Liver (tissue), 9 donors: ENCODE data around the gene DAPL1. TPM values are rescaled to one million over a fixed set of nuclear protein-coding genes. Genes with fewer than 3 reads are reported as not detected.

Source experiments
- DNase-seq: peaks from one replicate; pipeline ENCODE4 v3.0.0-alpha.2; 2017; ENCODE audit warnings: low spot score
- H3K27ac ChIP-seq, 2 donors: one replicate each; pipeline ENCODE4 v1.7.0; 2013; ENCODE audit warnings: inconsistent platforms in 2 of 2, low read length in 2 of 2, control low read depth in 1 of 2, low read depth in 1 of 2, mild to moderate bottlenecking in 1 of 2
- H3K27me3 ChIP-seq, 4 donors: one replicate each; pipeline versions ENCODE4 v1.6.1 to v1.7.0; 2013; ENCODE audit warnings: low read length in 3 of 4, inconsistent platforms in 1 of 4, mild to moderate bottlenecking in 1 of 4, moderate library complexity in 1 of 4; ENCODE audit not compliant: control insufficient read depth in 4 of 4, insufficient read depth in 4 of 4
- H3K36me3 ChIP-seq, 4 donors: one replicate each; pipeline versions ENCODE4 v1.6.1 to v1.7.0; 2013; ENCODE audit warnings: low read length in 3 of 4, mild to moderate bottlenecking in 3 of 4, low read depth in 1 of 4, moderate library complexity in 1 of 4; ENCODE audit not compliant: control insufficient read depth in 4 of 4, insufficient read depth in 3 of 4
- H3K4me1 ChIP-seq, 4 donors: one replicate each; pipeline versions ENCODE4 v1.6.1 to v1.7.0; 2013; ENCODE audit warnings: low read length in 3 of 4, mild to moderate bottlenecking in 3 of 4, moderate library complexity in 1 of 4; ENCODE audit not compliant: control insufficient read depth in 4 of 4, insufficient read depth in 4 of 4
- H3K4me3 ChIP-seq, 3 donors: one replicate each; pipeline versions ENCODE4 v1.6.1 to v1.7.0; 2013; ENCODE audit warnings: low read length in 3 of 3, control low read depth in 1 of 3, low read depth in 1 of 3, mild to moderate bottlenecking in 1 of 3
- H3K9ac ChIP-seq, 2 donors: one replicate each; pipeline ENCODE4 v1.7.0; 2013; ENCODE audit warnings: low read length in 2 of 2, mild to moderate bottlenecking in 2 of 2, moderate library complexity in 2 of 2, control low read depth in 1 of 2, low read depth in 1 of 2
- H3K9me3 ChIP-seq, 4 donors: one replicate each; pipeline versions ENCODE4 v1.6.1 to v1.7.0; 2013; ENCODE audit warnings: low read length in 3 of 4; ENCODE audit not compliant: control insufficient read depth in 4 of 4
- EGR1 ChIP-seq, 2 donors: IDR thresholded peaks; 2 replicates each; pipeline ENCODE4 v1.6.1; 2016 to 2018; ENCODE audit warnings: antibody characterized with exemption in 2 of 2, low read depth in 2 of 2
- FOXA1 ChIP-seq: IDR thresholded peaks from 2 replicates; pipeline ENCODE4 v1.6.1; 2016; ENCODE audit warnings: antibody characterized with exemption
- FOXA2 ChIP-seq: IDR thresholded peaks from 2 replicates; pipeline ENCODE4 v1.6.1; 2016; ENCODE audit warnings: antibody characterized with exemption
- GABPA ChIP-seq, 2 donors: IDR thresholded peaks in 1 of 2; conservative IDR thresholded peaks in 1 of 2; 2 replicates each; pipeline ENCODE4 v1.6.1; 2016; ENCODE audit warnings: antibody characterized with exemption in 2 of 2, mild to moderate bottlenecking in 1 of 2, moderate library complexity in 1 of 2
- HNF4A ChIP-seq, 2 donors: conservative IDR thresholded peaks; 2 replicates each; pipeline ENCODE4 v1.6.1; 2016; ENCODE audit warnings: antibody characterized with exemption in 2 of 2, mild to moderate bottlenecking in 2 of 2
- HNF4G ChIP-seq: IDR thresholded peaks from 2 replicates; pipeline ENCODE4 v1.6.1; 2016; ENCODE audit warnings: antibody characterized with exemption
- JUND ChIP-seq, 2 donors: IDR thresholded peaks; 2 replicates each; pipeline ENCODE4 v1.6.1; 2016; ENCODE audit warnings: antibody characterized with exemption in 2 of 2
- MAX ChIP-seq: IDR thresholded peaks from 2 replicates; pipeline ENCODE4 v1.6.1; 2016; ENCODE audit warnings: antibody characterized with exemption
- RAD21 ChIP-seq, 2 donors: IDR thresholded peaks; 2 replicates each; pipeline ENCODE4 v1.6.1; 2016; ENCODE audit warnings: antibody characterized with exemption in 2 of 2, mild to moderate bottlenecking in 2 of 2
- RXRA ChIP-seq, 2 donors: IDR thresholded peaks; 2 replicates each; pipeline ENCODE4 v1.6.1; 2017 to 2018; ENCODE audit warnings: antibody characterized with exemption in 2 of 2, mild to moderate bottlenecking in 1 of 2
- TAF1 ChIP-seq: conservative IDR thresholded peaks from 2 replicates; pipeline ENCODE4 v1.6.1; 2016; ENCODE audit warnings: antibody characterized with exemption, mild to moderate bottlenecking
- YY1 ChIP-seq: IDR thresholded peaks from 2 replicates; pipeline ENCODE4 v1.6.1; 2016; ENCODE audit warnings: antibody characterized with exemption, mild to moderate bottlenecking
- ZBTB33 ChIP-seq: IDR thresholded peaks from 2 replicates; pipeline ENCODE4 v1.6.1; 2016; ENCODE audit warnings: antibody characterized with exemption
- WGBS: extraction: QIAGEN DNeasy Blood & Tissue Kit; methylation state at CpG from one replicate; pipeline ENCODE4 v1.1.7; 2013; 5-methylcytosine and 5-hydroxymethylcytosine counted together
- polyA plus RNA-seq, 2 donors: library from polyadenylated mRNA; stranded (reverse) in 1 of 2; unstranded in 1 of 2; fragments of 200-250 nt in 1 of 2; fragments of >200 nt in 1 of 2; fragmentation: Nextera tagmentation in 1 of 2; extraction: Ambion mirVana in 1 of 2; gene quantifications; one replicate each; pipeline versions ENCODE4 v1.2.1 to v1.2.3, GENCODE V29; 2013 to 2015
- total RNA-seq, 2 donors: library from RNA; depleted of rRNA; stranded (reverse); fragments of >200 nt; gene quantifications; one replicate each; pipeline ENCODE4 v1.2.3, GENCODE V29; 2014
- TF ChIP-seq, protein P1 (sequence below): fragments of 150-350 bp; IDR thresholded peaks from 2 replicates; pipeline ENCODE4 v1.5.1; 2017; ENCODE audit warnings: improper control_type of control experiment, low read depth, low read length; ENCODE audit not compliant: missing input control
- TF ChIP-seq, protein P2 (sequence below): IDR thresholded peaks from 2 replicates; pipeline ENCODE4 v1.6.1; 2016; ENCODE audit warnings: antibody characterized with exemption
- TF ChIP-seq, protein P3 (sequence below): IDR thresholded peaks from 2 replicates; pipeline ENCODE4 v1.6.1; 2016; ENCODE audit warnings: antibody characterized with exemption, mild to moderate bottlenecking
- donor health status: healthy.
- donor health status: healthy.
- donor health status: healthy.
- donor health status: healthy.
- donor health status: healthy.

DAPL1 gene
- not detected for total RNA-seq
- polyA plus RNA-seq, result under 1 TPM in 1 of 2 donors, not detected in 1; 0.71 TPM

GRCh38 chr2:158795195-158795924 is at the start of gene DAPL1:
Gene DAPL1, plus strand, starts transcription at chr2:158795317. Its CDS starts 56 bp downstream, at chr2:158795373.
- H3K4me3 ChIP-seq, result no peak within 1 kb of the TSS
- TF ChIP-seq TAF1, result no peak
- no peak for TF ChIP-seq RAD21 (IDR thresholded peaks at IDR 0.05)
- no peak for TF ChIP-seq YY1
- no peak for TF ChIP-seq FOXA2
- no peak for TF ChIP-seq HNF4G
- TF ChIP-seq, protein P1, sequence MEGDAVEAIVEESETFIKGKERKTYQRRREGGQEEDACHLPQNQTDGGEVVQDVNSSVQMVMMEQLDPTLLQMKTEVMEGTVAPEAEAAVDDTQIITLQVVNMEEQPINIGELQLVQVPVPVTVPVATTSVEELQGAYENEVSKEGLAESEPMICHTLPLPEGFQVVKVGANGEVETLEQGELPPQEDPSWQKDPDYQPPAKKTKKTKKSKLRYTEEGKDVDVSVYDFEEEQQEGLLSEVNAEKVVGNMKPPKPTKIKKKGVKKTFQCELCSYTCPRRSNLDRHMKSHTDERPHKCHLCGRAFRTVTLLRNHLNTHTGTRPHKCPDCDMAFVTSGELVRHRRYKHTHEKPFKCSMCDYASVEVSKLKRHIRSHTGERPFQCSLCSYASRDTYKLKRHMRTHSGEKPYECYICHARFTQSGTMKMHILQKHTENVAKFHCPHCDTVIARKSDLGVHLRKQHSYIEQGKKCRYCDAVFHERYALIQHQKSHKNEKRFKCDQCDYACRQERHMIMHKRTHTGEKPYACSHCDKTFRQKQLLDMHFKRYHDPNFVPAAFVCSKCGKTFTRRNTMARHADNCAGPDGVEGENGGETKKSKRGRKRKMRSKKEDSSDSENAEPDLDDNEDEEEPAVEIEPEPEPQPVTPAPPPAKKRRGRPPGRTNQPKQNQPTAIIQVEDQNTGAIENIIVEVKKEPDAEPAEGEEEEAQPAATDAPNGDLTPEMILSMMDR, result no peak
- no peak for TF ChIP-seq JUND (IDR thresholded peaks at IDR 0.05)
- no peak for TF ChIP-seq ZBTB33
- no peak for TF ChIP-seq FOXA1
- TF ChIP-seq, protein P2, sequence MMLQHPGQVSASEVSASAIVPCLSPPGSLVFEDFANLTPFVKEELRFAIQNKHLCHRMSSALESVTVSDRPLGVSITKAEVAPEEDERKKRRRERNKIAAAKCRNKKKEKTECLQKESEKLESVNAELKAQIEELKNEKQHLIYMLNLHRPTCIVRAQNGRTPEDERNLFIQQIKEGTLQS, result no peak
- TF ChIP-seq, protein P3, sequence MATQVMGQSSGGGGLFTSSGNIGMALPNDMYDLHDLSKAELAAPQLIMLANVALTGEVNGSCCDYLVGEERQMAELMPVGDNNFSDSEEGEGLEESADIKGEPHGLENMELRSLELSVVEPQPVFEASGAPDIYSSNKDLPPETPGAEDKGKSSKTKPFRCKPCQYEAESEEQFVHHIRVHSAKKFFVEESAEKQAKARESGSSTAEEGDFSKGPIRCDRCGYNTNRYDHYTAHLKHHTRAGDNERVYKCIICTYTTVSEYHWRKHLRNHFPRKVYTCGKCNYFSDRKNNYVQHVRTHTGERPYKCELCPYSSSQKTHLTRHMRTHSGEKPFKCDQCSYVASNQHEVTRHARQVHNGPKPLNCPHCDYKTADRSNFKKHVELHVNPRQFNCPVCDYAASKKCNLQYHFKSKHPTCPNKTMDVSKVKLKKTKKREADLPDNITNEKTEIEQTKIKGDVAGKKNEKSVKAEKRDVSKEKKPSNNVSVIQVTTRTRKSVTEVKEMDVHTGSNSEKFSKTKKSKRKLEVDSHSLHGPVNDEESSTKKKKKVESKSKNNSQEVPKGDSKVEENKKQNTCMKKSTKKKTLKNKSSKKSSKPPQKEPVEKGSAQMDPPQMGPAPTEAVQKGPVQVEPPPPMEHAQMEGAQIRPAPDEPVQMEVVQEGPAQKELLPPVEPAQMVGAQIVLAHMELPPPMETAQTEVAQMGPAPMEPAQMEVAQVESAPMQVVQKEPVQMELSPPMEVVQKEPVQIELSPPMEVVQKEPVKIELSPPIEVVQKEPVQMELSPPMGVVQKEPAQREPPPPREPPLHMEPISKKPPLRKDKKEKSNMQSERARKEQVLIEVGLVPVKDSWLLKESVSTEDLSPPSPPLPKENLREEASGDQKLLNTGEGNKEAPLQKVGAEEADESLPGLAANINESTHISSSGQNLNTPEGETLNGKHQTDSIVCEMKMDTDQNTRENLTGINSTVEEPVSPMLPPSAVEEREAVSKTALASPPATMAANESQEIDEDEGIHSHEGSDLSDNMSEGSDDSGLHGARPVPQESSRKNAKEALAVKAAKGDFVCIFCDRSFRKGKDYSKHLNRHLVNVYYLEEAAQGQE, result no peak
- no peak within 1 kb of the TSS for H3K27ac ChIP-seq
- peaks cover 0 to 2% (median 0%) of the 10 kb centered on the region in 4 donors for H3K27me3 ChIP-seq
- H3K9me3 ChIP-seq, result no peaks in the 10 kb centered on the region
- H3K9ac ChIP-seq, result no peak within 1 kb of the TSS
- no peaks in the 10 kb centered on the region for H3K36me3 ChIP-seq
- DNase-seq, result no peak
- peaks cover 0 to 5% (median 1%) of the 10 kb centered on the region in 4 donors for H3K4me1 ChIP-seq
- 30% methylated on average over 10 of the region's 10 CpGs for WGBS

DNA sequence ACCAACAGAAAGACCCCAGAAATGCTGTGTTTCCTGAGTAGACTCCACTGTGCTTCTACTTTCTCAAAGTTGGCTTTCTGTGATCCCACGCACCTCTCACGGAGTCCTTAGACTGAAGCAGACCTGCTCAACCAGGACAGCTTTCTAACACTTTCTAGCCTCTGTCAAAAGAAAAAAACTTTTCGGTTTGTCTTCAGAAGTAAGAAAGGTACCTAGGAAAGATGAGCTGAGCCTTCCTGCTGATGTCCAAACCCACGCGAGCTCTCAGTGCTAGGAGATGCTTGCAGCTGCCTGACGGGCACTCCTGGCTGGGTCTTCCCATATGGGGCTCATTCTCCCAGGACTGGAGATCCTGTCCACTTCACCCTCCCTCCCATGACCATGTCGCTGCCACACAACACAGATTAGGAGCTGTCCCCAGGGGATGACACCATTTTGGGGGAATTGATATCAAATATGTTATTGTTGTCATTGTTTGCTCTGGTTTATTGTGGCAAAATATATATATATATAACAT is 49.2 kb upstream of the DAPL1 start:
- peak overlapping the region in 1 of 2 donors; percentile 39 for H3K9ac ChIP-seq
- H3K27ac ChIP-seq, result no peak overlapping the region
- H3K9me3 ChIP-seq, result no peaks in the 10 kb centered on the region
- no peak for DNase-seq
- H3K36me3 ChIP-seq, result no peaks in the 10 kb centered on the region
- no peaks in the 10 kb centered on the region for H3K4me1 ChIP-seq
- H3K27me3 ChIP-seq, result peaks cover 0 to 3% (median under 1%) of the 10 kb centered on the region in 4 donors
- 39% methylated on average over 7 of the region's 7 CpGs for WGBS
- H3K4me3 ChIP-seq, result no peak overlapping the region
- TF ChIP-seq MAX (no peak), YY1 (no peak), HNF4A (conservative IDR thresholded peaks at IDR 0.05) (no peak), EGR1 (IDR thresholded peaks at IDR 0.05; ENCODE audit: low read depth in 2 of 2) (no peak), RXRA (IDR thresholded peaks at IDR 0.05) (no peak), JUND (IDR thresholded peaks at IDR 0.05) (no peak), TAF1 (no peak), FOXA1 (no peak), GABPA (IDR thresholded peaks at IDR 0.05 in 1 of 2, conservative IDR thresholded peaks at IDR 0.05 in 1 of 2) (no peak), ZBTB33 (no peak)
- TF ChIP-seq, protein P2, result no peak
- TF ChIP-seq, protein P1, result no peak
